Globus pallidus (tissue), 1 donor: ENCODE results near the gene POLR2E.
A peak's percentile ranks its signal among the peaks of the same experiment; 100 is the strongest.
"Not testable (repeated sequence)": the region's sequence is repeated elsewhere in the genome, so short reads cannot be mapped to it uniquely, and the experiment has no call there.

Experiments used
- DNase-seq: peaks from one replicate; pipeline ENCODE4 v3.0.0-alpha.2; 2015; ENCODE audit warnings: low spot score

POLR2E gene

DNA sequence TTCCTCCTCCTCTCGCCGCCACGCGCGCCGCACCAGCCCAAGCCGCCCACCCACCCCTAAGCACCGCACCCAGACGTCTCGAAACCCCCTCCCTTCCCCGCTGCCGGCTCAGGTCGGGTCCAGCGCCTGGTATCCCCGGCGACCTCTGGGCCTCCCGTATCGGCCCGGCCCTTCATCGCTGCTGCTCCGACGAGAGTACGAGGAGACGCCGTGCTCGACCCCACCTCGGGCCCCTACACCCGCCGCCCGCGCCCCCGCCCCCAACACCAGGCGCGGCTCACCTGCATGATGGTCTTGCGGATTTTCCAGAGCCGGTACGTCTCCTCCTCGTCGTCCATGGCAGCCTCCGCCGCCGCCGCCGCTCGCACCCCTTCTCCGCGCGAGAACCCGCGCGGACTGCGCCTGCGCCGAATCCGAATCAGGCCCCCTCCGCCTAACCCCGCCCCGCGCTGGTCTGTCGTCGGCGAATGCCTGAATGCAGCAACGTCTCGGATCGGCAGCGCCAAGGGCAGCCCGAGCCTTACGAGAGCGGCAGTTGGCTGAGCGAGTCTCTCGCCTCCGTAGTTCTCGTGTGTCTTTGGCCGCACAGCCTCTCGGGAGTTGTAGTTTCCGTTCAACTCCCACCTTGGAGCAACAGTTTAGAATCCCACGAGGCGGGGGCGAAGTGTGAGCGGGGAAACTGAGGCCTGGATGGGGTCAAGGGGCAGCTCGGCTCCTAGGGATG, at the start of gene POLR2E:
Gene POLR2E (minus strand): TSS at position 398 of the 724 bp plus-strand sequence. CDS start 60 bp downstream, at position 338.
- DNase-seq, result peak; percentile 98

DNA sequence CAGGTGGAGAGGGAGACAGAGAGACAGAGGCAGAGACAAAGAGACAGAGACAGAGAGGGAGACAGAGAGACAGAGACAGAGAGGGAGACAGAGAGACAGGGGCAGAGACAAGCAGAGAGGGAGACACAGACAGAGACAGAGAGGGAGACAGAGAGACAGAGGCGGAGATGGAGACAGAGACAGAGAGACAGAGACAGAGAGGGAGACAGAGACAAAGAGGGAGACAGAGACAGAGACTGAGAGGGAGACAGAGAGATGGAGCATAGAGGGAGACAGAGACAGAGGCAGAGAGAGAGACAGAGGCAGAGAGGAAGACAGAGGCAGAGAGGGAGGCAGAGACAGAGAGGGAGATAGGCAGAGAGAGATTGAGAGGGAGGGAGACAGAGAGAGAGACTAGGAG, 49.6 kb upstream of the POLR2E start:
- DNase-seq, result no peak

DNA sequence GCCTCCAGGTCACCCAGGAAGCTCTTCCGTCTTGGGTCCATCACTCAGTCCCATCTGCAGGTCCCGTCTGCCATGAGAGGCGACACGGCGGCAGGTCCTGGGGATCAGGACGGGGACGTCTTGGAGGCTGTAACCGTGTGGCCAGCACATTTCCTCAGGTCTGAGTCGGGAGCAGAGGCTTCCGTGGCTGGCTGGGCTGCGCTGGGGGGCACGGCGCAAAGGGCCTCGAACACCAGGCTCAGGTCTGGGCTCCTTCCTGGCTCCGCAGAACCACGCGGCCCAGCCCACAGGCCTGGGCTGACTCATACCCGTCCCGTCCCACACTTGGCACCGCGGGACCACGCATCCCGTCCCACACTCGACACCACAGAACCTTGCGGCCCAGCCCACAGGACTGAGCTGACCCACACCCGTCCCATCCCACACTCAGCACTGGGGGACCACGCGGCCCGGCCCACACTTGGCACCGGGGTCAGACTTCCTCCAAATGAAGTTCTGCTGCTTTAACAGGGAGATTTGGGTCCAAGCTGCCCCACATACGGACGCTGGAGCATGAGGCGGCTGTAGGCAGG, 48.7 kb upstream of the POLR2E start:
- no peak for DNase-seq

DNA sequence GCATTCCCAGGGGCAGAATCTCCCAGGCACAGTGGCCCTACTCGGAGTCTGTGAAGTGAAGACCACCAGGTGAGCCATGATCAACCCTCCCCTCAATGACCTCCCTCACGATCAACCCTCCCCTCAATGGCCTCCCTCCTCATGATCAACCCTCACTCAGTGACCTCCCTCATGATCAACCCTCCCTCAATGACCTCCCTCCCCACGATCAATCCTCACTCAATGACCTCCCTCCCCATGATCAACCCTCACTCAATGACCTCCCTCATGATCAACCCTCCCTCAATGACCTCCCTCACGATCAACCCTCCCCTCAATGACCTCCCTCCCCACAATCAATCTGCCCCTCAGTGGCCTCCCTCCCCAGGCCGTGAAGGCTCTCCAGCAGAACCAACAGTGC, 46.8 kb upstream of the POLR2E start:
- no peak for DNase-seq

DNA sequence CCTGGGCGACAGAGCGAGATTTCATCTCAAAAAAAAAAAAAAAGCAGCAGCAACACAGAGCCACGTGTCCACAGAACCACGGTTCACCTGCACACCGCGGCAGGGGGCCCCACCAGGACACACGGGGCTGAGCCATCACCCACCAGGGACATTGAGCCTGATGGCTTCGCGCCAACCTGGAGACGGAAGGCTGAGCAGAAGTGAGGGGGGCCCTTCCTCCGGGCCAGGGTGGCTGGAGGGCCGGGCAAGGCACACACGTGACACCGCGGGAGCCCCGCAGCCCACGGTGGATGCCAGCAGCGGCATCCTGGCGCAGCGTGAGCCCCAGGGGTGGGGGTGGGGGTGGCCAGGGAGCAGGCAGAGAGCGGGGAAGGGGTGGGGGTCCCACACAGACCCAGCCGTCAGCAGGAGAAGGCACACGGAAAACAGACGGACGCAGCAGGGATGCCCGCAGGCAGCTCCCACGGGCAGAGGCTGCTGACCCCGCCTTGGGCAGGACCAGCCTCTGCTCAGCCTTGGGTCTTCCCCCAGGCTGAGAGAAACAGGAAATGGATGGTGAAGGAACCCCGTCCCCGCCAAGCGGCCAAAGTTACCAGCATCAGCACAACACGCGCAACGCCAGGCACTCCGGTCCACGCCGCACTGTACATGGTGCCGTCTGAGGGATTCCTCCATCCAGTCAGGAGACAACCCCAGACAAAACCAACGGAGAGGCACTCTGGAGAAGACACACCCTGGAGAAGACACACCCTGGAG, 45.3 kb upstream of the POLR2E start:
- DNase-seq, result no peak

DNA sequence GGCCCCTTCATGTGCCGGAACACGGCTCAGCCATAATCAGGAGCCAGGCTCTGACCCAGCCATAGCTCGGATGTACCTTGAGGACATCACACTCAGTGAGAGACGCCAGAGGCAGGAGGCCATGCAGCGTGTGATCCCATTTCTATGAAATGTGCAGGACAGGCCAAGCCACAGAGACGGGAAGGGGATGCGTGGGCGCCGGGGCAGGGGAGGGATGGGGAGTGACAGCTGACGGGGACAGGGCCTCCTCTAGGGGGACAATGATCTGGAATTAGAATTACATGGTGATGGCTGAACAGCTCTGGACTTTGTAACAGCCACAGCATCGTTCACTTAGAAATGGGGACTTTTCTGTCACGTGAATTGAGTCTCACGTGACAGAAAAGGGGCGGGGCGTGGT, 44.0 kb upstream of the POLR2E start:
- DNase-seq, result no peak

DNA sequence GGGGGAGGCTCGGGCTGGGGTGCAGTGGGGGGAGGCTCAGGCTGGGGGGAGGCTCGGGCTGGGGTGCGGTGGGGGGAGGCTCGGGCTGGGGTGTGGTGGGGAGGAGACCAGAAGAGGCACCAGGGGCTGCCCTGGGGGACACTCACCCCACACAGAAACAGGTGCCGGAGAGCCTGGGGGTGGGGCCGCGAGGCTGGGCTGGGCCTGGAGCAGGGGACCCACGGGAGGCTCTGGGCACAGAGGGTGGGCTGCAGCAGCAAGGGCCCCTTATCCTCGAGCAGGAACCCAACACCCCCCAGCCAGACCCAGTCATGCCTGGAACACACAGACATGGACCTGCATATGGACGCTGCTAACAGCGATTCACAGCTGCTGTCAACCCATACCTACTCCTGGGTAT, 42.9 kb upstream of the POLR2E start:
- DNase-seq, result no peak

DNA sequence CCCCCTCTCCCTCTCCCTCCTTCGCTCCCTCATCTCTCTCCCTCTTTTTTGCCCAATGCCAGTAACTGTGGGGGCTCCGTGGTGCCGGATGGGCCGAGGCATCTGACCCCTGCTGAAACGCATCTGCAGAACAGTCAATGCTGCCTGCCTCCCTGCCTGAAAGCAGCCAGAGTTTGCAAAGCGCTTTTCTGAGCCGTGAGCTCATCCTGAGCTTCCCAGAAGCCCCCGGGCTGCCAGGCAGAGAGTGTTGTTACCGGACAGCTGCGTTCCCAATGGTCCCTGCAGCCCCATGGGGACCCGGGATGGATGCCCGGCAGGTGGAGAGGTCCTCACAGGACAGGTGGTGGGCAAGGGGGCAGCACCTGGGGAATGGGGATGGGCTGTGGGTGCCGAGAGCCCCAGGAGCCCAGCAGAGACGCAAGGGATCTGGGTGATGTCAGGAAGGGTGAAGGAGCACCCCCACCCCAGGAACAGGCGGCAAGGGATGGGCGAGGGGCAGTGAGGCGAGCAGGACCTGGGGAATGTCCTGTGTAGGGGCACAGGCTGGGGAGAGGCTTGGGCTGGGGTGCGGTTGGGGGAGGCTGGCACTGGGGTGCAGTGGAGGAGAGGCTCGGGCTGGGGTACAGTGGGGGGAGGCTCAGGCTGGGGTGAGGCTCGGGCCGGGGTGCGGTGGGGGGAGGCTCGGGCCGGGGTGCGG, 41.6 kb upstream of the POLR2E start:
- DNase-seq, result no peak

DNA sequence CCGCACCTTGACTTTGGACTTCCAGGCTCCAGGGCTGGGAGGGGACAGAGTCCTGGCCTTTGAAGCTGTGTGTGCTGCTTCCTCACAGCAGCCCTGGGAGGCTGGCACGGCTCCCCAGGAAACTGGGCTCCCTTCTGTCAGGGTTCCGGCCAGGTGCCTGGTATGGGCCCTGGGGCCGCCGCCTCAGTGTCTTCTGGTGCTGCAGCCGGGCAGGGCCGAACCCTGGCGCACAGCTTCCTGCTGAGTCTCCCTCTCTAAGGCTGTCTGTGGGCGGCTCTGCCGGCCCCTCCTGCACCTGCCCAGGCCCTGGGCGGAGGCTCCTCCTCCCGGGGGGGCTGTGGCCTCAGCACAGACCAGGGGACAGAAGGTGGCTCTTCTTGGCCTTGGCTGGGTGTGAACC, 41.0 kb upstream of the POLR2E start:
- DNase-seq, result no peak

DNA sequence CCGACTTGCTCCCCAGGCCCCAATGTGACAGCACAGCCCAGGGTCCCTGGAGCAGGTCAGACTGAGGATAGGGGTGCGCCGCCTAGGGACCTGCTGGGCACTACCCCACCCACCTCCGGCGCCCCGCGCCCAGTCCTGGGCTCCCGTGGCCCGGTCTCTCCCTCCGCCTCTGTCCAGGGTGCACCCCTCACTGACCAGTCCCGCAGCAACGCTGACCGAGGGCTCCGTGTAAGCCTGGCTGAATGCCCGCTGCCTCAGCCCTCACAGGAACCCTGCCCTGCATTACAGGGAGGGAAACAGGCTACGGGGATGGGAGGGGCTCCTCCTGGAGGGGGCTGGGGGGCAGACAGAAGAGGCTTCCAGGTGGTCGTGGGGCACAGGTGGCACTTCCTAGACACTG, 40.3 kb upstream of the POLR2E start:
- DNase-seq, result no peak

DNA sequence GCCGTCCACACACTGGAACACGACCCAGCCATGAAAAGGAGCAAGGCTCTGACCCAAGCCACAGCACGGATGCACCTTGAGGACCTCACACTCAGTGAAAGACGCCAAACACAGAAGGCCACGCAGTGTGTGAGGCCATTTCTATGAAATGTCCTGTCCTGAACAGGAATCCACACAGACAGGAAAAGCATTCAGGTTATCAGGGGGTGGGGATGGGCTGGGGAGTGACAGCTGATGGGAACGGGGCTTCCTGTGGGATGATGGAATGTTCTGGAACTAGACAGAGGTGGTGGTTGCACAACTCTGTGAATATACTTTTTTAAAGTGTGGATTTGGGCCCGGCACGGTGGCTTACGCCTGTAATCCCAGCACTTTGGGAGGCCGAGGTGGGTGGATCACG, 39.3 kb upstream of the POLR2E start:
- DNase-seq, result no peak

DNA sequence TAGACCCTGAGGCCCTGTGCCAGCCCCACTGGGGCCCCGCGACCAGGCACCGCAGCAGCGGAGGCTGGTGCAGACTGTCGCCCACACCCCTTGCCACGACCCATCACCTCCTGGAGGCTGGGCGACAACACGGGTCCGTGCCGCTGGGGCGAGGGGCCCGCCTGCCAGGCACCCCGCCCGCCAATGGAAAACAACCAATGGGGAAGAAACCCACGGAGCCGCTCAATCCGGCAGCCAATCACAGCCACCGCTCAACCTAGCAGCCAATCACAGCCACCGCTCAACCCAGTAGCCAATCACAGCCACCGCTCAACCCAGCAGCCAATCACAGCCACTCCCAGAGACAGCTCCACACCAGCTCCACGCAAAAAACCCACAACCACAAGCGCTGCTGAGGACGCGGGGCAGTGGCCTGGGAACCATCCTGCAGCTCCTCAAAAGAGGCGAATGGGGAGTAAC, 38.3 kb upstream of the POLR2E start:
- DNase-seq, result no peak

DNA sequence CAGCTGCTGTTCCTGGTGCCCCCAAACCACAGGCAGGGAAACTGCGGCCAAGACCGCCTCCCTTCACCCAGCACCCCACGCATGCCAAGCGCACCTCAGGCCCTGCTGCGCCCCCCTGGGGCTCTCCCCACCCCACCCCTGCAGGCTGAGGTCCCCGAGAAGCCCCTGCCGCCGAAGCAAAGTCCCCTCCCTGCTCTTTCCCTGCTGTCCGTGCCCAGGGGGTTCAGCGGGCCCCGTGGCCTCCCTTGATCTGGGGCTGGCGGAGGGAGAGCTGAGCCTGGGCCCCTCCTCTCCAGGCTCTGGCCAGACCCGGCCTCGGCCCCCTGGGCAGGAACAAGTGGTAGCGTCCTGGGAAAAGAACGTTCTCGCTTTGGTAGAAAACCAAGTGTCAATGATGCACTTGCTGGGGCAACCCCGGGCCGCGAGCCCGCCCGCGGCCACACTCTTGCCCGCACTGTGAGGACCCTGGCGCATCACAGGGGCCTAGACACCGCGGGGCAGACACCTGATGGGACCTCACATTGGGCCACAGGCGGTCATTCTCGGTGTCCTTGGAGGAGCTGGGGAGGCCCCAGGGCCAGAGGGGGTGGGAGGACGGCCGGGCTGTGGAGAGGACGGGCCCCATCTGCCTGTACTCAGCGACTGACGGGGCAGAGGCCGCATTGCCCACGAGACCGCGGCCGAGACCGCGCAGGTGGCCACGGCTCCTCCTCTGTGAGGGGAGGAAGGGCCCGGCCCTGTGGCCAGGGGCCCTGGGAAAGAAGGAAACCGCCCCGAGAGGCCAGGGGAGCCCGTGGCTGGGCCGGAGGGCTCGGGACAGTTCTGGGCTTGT, 37.6 kb upstream of the POLR2E start:
- no peak for DNase-seq

DNA sequence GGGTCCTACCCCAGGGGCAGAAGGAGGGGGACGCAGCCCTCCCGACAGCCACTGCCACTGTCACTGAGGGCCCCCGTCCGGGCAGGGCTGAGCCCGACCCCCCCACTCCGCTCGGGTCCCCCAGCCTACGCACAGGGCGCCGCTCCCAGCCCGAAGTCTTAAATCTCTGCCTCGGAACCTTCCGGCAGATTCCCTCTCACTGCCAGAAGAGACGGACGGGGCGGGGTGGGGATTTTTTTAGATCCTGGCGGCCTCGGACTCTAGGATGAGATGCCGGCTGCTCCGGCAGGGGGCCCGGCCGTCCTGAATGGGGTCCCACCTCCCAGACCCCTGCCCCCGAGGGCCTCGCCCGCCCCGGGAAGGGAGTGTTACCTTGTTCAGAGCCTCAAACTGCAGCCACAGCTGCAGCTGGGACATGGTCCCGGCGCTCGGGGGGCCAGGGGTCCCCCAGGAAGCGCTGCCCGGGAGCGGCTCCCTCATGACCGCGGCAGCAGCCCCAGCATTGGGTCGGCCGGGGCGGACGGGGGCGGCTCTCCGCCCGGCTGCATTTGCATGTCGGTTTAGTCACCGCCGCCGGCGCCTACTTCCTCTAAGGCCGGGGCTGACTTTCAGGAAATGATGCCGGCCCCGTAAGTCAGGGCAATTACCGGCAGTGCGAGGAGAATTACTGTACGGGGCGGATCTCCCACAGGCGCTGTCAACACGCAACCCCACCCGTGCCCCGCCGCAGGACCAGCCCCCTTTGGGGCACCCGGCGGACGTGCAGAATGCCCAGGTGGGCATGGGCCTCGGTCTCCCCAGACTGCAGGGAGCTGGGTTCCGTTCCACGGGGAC, 36.8 kb upstream of the POLR2E start:
- peak; percentile 38 for DNase-seq

DNA sequence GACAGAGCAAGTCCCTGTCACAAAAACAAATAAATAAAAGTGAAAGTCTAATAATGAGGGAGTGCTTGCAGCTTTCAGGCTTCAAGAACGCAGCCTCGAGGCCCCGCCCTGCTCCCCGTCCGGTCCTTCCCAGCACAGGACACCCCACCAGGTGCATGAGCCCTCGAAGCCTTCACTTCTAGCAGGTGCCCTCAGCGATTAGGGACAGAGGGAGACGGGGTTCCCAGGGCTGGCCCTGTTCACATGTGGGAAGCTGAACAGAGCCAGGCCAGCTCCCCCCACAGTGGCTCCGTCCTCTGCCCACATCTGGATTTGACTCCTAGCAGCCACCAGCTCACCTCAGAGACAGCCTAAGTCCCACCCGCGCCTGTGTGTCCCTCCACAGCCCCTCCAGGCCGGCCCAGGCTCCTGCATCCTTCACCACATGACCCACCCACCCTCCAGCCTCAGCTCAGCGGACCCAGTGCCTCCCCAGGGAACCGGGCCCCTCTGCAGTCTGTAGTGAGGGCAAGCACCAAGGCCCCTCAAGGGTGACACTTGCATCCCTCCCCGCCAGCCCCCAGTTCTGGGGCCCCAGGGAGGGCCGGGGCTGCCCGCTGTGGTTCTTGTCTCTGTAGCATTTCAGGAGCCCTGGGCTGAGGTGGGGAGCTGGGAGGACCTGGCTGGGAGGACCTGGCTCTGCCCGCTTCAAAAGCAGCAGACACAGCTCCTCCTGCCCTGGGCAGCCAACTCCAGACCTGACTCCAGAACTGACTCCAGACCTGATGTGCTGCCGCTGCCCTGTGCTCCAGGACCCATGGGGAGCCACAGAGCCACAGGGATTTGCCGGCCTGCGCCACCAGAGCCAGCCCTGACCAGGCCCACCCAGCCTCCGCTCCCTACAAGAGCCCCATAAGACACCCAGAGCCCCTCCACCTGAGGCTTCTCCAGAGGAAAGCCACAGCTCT, 35.9 kb upstream of the POLR2E start:
- no peak for DNase-seq

DNA sequence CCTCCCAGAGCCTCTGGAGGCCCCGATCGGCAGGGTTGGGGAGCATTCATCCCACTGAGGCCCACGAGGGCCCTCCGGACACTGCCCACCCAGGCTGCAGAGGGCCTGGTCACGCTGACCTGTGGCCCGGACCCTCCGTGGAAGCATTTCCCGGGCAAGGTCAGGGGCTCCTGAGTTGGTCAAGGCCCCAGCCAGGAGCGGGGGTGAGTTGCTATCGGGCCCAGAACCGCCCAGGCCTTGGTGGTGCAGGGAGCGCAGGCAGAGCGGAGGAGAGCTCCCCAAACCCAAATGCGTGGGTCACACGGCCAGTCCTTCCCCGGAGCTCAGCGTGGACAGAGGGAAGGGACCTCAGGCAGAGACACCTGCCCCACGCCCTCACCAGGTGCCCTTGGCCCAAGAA, 34.4 kb upstream of the POLR2E start:
- DNase-seq, result no peak

DNA sequence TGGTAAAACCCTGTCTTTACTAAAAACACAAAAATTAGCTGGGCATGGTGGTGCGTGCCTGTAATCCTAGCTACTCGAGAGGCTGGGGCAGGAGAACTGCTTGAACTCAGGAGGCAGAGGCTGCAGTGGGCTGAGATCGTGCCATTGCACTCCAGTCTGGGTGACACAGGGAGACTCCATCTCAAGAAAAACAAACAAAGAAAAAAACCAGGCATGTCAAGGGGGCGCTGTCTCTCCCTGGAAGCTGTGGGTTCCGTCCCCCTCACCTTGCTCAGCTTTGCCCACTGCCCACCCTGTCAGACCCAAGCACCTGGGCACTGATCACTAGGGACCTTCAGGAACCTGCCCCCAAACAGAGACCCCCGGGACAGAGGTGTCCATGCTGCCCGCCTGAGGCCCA, 33.9 kb upstream of the POLR2E start:
- DNase-seq, result not testable (repeated sequence)

DNA sequence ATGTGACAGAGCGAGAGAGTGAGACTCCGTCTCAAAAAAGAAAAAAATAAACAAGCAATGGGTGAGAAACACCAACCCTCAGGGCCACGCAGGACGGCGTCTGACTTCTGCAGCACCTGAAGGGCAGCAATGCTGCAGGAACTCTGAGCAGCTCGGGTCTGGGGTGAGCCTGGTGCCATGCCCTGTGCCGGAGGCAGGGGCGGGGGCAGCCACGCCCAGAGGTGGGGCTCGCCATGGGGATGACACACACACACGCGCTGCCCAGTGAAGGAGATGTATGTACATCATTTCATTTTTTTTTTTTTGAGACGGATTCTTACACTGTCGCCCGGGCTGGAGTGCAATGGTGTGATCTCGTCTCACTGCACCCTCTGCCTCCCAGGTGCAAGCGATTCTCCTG, 32.9 kb upstream of the POLR2E start:
- DNase-seq, result no peak

DNA sequence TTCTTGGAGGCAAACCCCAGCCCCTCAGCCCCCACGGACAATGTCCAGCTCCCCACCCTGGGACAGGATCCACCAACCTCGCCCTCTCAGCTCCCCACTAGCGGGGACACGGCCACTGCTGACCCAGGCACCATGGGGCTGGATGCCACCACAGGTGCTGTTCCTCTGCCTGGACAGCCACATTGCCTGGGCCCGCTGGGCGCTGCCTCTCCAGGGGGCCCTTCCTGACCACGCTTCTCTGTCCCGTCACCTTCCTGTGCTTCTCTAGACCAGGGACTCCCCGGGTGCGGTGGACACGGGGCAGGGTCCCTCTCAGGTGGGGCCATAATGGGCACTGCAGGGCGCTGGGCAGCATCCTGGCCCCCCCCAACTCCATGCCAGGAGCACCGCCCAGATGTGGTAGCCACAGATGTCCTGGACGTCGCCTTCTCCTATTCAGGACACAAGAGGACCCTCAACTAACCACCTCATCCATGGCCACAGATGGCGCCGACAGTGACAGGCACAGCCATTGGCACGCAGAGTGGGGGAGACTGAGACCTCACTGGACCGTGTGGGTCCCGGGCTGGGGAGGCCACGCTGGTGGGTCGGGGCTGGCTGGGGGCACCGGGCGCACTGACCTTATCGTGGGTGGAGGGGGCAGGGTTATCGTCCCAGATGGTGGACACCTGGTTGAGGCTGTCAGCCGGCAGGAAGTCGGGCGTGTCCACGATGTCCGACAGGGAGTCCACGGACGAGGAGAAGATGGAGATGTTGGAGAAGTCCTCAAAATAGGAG, 32.0 kb upstream of the POLR2E start:
- no peak for DNase-seq
